K562 (cell line): ENCODE results near the gene KATNB1. TPM values are rescaled to one million over a fixed set of nuclear protein-coding genes. Genes with fewer than 3 reads are reported as not detected.
A peak's percentile ranks its signal among the peaks of the same experiment; 100 is the strongest.

Source experiments
- ATF1 ChIP-seq, 2 experiments: fragments of 450-650 bp in 1 of 2; IDR thresholded peaks; 2 replicates each; pipeline ENCODE4 v1.6.1; 2016; ENCODE audit warnings: missing compliant biosample characterization in 1 of 2, missing genetic modification characterization in 1 of 2
- CC2D1A ChIP-seq: fragments of 450-650 bp; IDR thresholded peaks from 2 replicates; pipeline ENCODE4 v1.6.1; 2017; ENCODE audit warnings: mild to moderate bottlenecking
- HMG20A ChIP-seq: fragments of 450-650 bp; formaldehyde crosslinking; conservative IDR thresholded peaks from 2 replicates; pipeline ENCODE4 v1.4.0; 2020; ENCODE audit warnings: mild to moderate bottlenecking, mixed read lengths
- ID3 ChIP-seq, 2 experiments: fragments of 250-450 bp in 1 of 2; fragments of 450-650 bp in 1 of 2; sonication (Bioruptor Pico) in 1 of 2; IDR thresholded peaks; 2 replicates each; pipeline versions ENCODE4 v1.6.1 to v1.8.0; 2016 to 2021; ENCODE audit warnings: mild to moderate bottlenecking in 2 of 2, moderate library complexity in 2 of 2, missing compliant biosample characterization in 1 of 2, missing genetic modification characterization in 1 of 2
- MBD2 ChIP-seq: sonication (generic); IDR thresholded peaks from 2 replicates; pipeline ENCODE4 v1.6.1; 2016; ENCODE audit warnings: low read depth, borderline replicate concordance
- NCOA2 ChIP-seq, 2 experiments: fragments of 450-650 bp; IDR thresholded peaks; 2 replicates each; pipeline ENCODE4 v1.6.1; 2018; ENCODE audit warnings: mild to moderate bottlenecking in 2 of 2, moderate library complexity in 1 of 2; ENCODE audit not compliant: partially characterized antibody in 2 of 2
- NR0B1 ChIP-seq: fragments of 450-650 bp; IDR thresholded peaks from one replicate; pipeline ENCODE4 v1.6.1; 2018; ENCODE audit warnings: mild to moderate bottlenecking, moderate library complexity; ENCODE audit not compliant: partially characterized antibody
- REST ChIP-seq, 2 experiments: fragments of 450-650 bp; formaldehyde crosslinking in 1 of 2; IDR thresholded peaks; 2 replicates each; pipeline versions ENCODE4 v1.4.0 to v1.6.1; 2014 to 2020; ENCODE audit warnings: mild to moderate bottlenecking in 2 of 2, borderline replicate concordance in 1 of 2, low read depth in 1 of 2
- THAP12 ChIP-seq: fragments of 250-450 bp; sonication (Bioruptor Pico); IDR thresholded peaks from 2 replicates; pipeline ENCODE4 v1.9.0; 2021; ENCODE audit warnings: mild to moderate bottlenecking, inconsistent platforms
- ZNF354B ChIP-seq: fragments of 250-450 bp; sonication (Bioruptor Pico); IDR thresholded peaks from 2 replicates; pipeline ENCODE4 v1.4.0; 2020
- ZNF75A ChIP-seq: fragments of 450-650 bp; formaldehyde crosslinking; IDR thresholded peaks from 2 replicates; pipeline ENCODE4 v1.4.0; 2020; ENCODE audit warnings: mild to moderate bottlenecking
- ZNF778 ChIP-seq: fragments of 450-650 bp; formaldehyde crosslinking; IDR thresholded peaks from 2 replicates; pipeline ENCODE4 v1.4.0; 2020; ENCODE audit warnings: mild to moderate bottlenecking, moderate library complexity
- polyA plus RNA-seq, 8 experiments: library from polyadenylated mRNA; depleted of rRNA in 4 of 8; stranded (reverse) in 5 of 8; unstranded in 3 of 8; fragments of >200 nt; fragmentation: Nextera tagmentation in 2 of 8; fragmentation: Illumina TruSeq in 1 of 8; extraction: Ambion mirVana in 2 of 8; extraction: Trizol in 1 of 8; gene quantifications; 2 replicates each; pipeline versions ENCODE4 v1.2.1 to v1.2.3, GENCODE V29; 2011 to 2014; ENCODE audit warnings: inconsistent platforms in 1 of 8, missing spikeins in 1 of 8
- total RNA-seq, 7 experiments: library from RNA; depleted of rRNA in 6 of 7; stranded (reverse); fragments of >200 nt in 6 of 7; fragmentation: Illumina TruSeq in 2 of 7; extraction: Trizol in 2 of 7; gene quantifications; 2 replicates each; pipeline versions ENCODE4 v1.2.1 to v1.2.3, GENCODE V29; 2011 to 2021; ENCODE audit warnings: low replicate concordance in 1 of 7
- TF ChIP-seq, protein P1 (sequence below): fragments of 200-800 bp; sonication (Bioruptor generic); IDR thresholded peaks from 2 replicates; pipeline ENCODE4 v1.6.1; 2017; ENCODE audit warnings: missing genetic modification characterization, missing compliant biosample characterization

KATNB1 gene
- total and polyA plus RNA-seq, 9 of the 15 experiments (the other 6 are each of a cell fraction or from before 2014, with no cell fraction given), result 1.2 to 52.6 (median 21.9) TPM

DNA sequence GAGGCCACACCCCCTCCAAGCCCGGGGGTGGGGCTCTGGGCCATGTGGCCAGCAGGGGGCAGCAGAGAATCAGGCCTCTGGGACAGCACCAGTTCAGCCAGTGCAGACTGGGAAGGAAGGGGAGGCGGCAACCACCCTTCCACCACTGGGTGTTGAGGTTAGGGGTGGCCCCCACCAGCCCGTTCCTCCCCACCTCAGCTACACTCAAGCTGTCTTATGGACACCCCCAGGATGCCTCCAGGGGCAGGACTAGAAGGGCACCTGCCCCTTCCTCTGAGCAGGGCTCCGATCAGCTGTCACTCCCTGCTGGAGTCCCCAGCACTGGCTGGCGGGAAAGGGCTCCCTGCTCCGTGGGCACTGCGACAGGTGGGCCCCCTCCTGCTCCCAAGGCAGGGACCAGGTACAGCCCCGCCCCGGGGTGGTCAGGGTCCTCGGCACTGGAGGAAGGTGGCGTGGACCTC is 21.8 kb downstream of the KATNB1 start (continued):
- peak; percentile 91 for TF ChIP-seq REST (IDR thresholded peaks at IDR 0.05; ENCODE audit: borderline replicate concordance)
- no peak for TF ChIP-seq REST (CRISPR knock-in tag; IDR thresholded peaks at IDR 0.05; ENCODE audit: low read depth)
- TF ChIP-seq, protein P1, sequence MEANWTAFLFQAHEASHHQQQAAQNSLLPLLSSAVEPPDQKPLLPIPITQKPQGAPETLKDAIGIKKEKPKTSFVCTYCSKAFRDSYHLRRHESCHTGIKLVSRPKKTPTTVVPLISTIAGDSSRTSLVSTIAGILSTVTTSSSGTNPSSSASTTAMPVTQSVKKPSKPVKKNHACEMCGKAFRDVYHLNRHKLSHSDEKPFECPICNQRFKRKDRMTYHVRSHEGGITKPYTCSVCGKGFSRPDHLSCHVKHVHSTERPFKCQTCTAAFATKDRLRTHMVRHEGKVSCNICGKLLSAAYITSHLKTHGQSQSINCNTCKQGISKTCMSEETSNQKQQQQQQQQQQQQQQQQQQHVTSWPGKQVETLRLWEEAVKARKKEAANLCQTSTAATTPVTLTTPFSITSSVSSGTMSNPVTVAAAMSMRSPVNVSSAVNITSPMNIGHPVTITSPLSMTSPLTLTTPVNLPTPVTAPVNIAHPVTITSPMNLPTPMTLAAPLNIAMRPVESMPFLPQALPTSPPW (CRISPR knock-in tag), result peak; percentile 80
- no peak for TF ChIP-seq ZNF75A (CRISPR knock-in tag)
- no peak for TF ChIP-seq ID3 (CRISPR knock-in tag; IDR thresholded peaks at IDR 0.05)
- TF ChIP-seq ID3 (tag; IDR thresholded peaks at IDR 0.05), result no peak
- TF ChIP-seq HMG20A (CRISPR knock-in tag), result no peak
- no peak for TF ChIP-seq NR0B1
- no peak for TF ChIP-seq NCOA2 (IDR thresholded peaks at IDR 0.05; ENCODE audit: partially characterized antibody in 2 of 2)
- peak; percentile 51; the same call in 1 of the 2 replicates for TF ChIP-seq CC2D1A
- no peak for TF ChIP-seq ATF1 (CRISPR knock-in tag; IDR thresholded peaks at IDR 0.05)
- no peak for TF ChIP-seq ATF1 (tag; IDR thresholded peaks at IDR 0.05)
- no peak for TF ChIP-seq THAP12 (CRISPR knock-in tag)
- TF ChIP-seq MBD2, result 0 out of 2 replicates have a peak, but pooled peaks have one; percentile 14
- no peak for TF ChIP-seq ZNF778 (CRISPR knock-in tag)
- TF ChIP-seq ZNF354B (CRISPR knock-in tag), result no peak
